ENCODE data around the gene PES1. TPM values are rescaled to one million over a fixed set of nuclear protein-coding genes. Genes with fewer than 3 reads are reported as not detected.

The PES1 gene
- total and polyA plus RNA-seq, 2 experiments from 2014 or later = 64.1 to 76.9 TPM

- Histone ChIP-seq H3F3A (replicated peaks; ENCODE audit: low read depth) (peaks cover 6% of the 10 kb centered on the region; the same call in 1 of the 2 replicates), H3K4me2 (peak within 1 kb of the TSS; percentile 90), H3K27me3 (ENCODE audit: insufficient read depth) (no peaks in the 10 kb centered on the region), H3K36me3 (ENCODE audit: insufficient read depth) (peaks cover 2% of the 10 kb centered on the region; the same call in 1 of the 2 replicates), H3K27ac (ENCODE audit: low read depth) (peak within 1 kb of the TSS; percentile 98), H3K4me3 (peak within 1 kb of the TSS; percentile 76), H2AFZ (peak within 1 kb of the TSS; percentile 96), H3K9me2 (ENCODE audit: insufficient read depth) (no peaks in the 10 kb centered on the region), H3K4me1 (ENCODE audit: insufficient read depth) (peaks cover 36% of the 10 kb centered on the region), H3K79me2 (replicated peaks; ENCODE audit: insufficient read depth) (peaks cover 8% of the 10 kb centered on the region), H4K20me1 (replicated peaks; ENCODE audit: insufficient read depth) (no peaks in the 10 kb centered on the region)
- ATAC-seq (peak; percentile 84), DNase-seq (ENCODE audit: low spot score) (peak; percentile 93)
- Mint-ChIP-seq H3K36me3 (ENCODE audit: low read depth) (peaks cover 18% of the 10 kb centered on the region), H3K9me3 (no peaks in the 10 kb centered on the region; the same call in 2 of the 3 replicates), H3K4me3 (peak within 1 kb of the TSS; percentile 90), H3K4me1 (peaks cover 39% of the 10 kb centered on the region), H3K27ac (peak within 1 kb of the TSS; percentile 99), H3K27me3 (ENCODE audit: insufficient read depth, low read depth, poor library complexity) (peaks cover 11% of the 10 kb centered on the region)
- no peak for TF ChIP-seq ZNF462 (CRISPR knock-in tag; IDR thresholded peaks at IDR 0.05)
- peak; percentile 67 for TF ChIP-seq POLR2AphosphoS5 (IDR thresholded peaks at IDR 0.05; ENCODE audit: low read depth)
Observed at GRCh38 chr22:30606455-30607299, 15.0 kb upstream of the PES1 start, which contains the start of gene TCN2. Gene TCN2 (plus strand): TSS chr22:30607174. CDS start chr22:30607332, 158 bp downstream.

GRCh38 chr22:30605449-30606110 lies 13.9 kb upstream of the PES1 start:
- Histone ChIP-seq H3K27me3 (ENCODE audit: insufficient read depth) (no peaks in the 10 kb centered on the region), H3K4me3 (peak overlapping the region; percentile 76), H3F3A (replicated peaks; ENCODE audit: low read depth) (peaks cover 6% of the 10 kb centered on the region; the same call in 1 of the 2 replicates), H3K4me2 (peak overlapping the region; percentile 76), H4K20me1 (replicated peaks; ENCODE audit: insufficient read depth) (no peaks in the 10 kb centered on the region), H3K27ac (ENCODE audit: low read depth) (peak overlapping the region; percentile 98), H3K4me1 (ENCODE audit: insufficient read depth) (peaks cover 36% of the 10 kb centered on the region), H2AFZ (peak overlapping the region; percentile 98), H3K9me2 (ENCODE audit: insufficient read depth) (no peaks in the 10 kb centered on the region), H3K79me2 (replicated peaks; ENCODE audit: insufficient read depth) (peaks cover 8% of the 10 kb centered on the region), H3K36me3 (ENCODE audit: insufficient read depth) (no peaks in the 10 kb centered on the region)
- Mint-ChIP-seq H3K36me3 (ENCODE audit: low read depth) (peaks cover 7% of the 10 kb centered on the region), H3K27ac (peak overlapping the region; percentile 99), H3K9me3 (no peaks in the 10 kb centered on the region; the same call in 2 of the 3 replicates), H3K4me1 (peaks cover 39% of the 10 kb centered on the region), H3K4me3 (peak overlapping the region; percentile 90), H3K27me3 (ENCODE audit: insufficient read depth, low read depth, poor library complexity) (peaks cover 11% of the 10 kb centered on the region)
- DNase-seq (ENCODE audit: low spot score) (peak; percentile 75), ATAC-seq (peak; percentile 22)
- no peak for TF ChIP-seq CREB1 (CRISPR knock-in tag; IDR thresholded peaks at IDR 0.05; ENCODE audit: low read depth)
- TF ChIP-seq ZNF114 (CRISPR knock-in tag; IDR thresholded peaks at IDR 0.05) = no peak
- peak; percentile 78 to 93 for TF ChIP-seq CTCF (conservative IDR thresholded peaks at IDR 0.05; ENCODE audit: low read depth in 2 of 2)
- TF ChIP-seq REST (IDR thresholded peaks at IDR 0.05; ENCODE audit: unreplicated experiment) = no peak
- TF ChIP-seq STAT1 (IDR thresholded peaks at IDR 0.05; ENCODE audit: unreplicated experiment) = no peak

Data from GM23338 (cell line).